HG02610 (cell line): ENCODE measurements around the gene ZNF627.
"Not testable (repeated sequence)": the region's sequence is repeated elsewhere in the genome, so short reads cannot be mapped to it uniquely, and the experiment has no call there.

Experiments used
- ATAC-seq: cut with Tn5 transposase; IDR thresholded peaks from one replicate; pipeline ENCODE4 v1.9.1; 2021; ENCODE audit warnings: mild to moderate bottlenecking, moderate library complexity; ENCODE audit not compliant: unreplicated experiment

ZNF627 gene

DNA sequence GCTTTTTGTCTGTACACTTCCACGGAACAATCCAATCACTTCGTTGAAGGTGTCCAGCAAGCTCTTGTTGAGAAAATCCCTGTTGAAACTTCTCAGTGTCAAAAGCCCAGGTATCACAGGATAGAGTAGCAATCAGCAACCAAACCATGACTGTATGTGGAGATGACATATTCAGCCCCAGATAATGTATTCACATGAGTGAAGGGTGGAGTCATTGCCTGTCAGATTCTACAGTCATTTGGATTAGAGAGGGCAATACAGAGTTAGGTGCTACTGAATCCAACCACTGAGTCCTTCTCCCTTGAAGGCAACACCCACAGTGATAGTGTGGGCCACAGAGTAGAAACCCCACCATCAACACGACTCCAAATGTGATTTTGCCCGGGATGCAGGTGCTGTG lies 23.3 kb downstream of the ZNF627 start:
- no peak for ATAC-seq

DNA sequence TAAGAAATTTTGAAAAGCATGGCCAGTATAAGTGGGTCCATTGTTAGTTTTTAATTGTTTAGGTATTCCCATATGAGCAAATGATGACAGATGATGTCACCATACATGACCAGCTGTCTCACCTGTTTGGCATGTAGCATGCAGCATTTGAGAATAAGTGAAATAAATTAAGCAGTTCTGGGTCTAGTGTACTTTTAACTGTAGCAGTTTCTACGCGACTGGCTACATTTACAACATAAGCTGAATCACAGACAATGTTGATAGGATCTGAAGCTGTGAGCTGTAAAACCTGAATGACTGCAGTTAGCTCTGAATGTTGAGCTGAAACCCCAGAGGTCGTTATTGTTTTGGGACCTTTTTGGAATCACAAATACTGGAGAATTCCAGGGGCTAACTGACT lies 25.1 kb downstream of the ZNF627 start:
- ATAC-seq = not testable (repeated sequence)

DNA sequence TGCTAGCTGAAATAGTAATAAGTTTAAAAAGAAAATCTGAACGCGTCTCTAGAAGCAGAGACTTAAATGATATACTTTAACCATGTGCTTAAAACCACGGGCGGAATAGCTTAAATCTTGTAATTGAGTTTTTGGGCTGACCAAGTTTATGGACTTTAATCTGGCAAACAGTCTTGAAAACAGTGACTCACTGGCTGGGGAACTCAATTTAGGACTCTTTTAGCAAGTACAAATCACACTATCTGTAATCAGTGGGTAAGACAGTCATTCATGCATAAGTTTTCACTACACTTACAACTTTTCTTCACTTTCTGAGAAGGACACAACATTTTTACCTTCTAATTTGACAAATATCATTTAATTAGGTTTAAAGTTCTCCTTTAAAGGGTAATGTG lies 26.8 kb downstream of the ZNF627 start:
- no peak for ATAC-seq

DNA sequence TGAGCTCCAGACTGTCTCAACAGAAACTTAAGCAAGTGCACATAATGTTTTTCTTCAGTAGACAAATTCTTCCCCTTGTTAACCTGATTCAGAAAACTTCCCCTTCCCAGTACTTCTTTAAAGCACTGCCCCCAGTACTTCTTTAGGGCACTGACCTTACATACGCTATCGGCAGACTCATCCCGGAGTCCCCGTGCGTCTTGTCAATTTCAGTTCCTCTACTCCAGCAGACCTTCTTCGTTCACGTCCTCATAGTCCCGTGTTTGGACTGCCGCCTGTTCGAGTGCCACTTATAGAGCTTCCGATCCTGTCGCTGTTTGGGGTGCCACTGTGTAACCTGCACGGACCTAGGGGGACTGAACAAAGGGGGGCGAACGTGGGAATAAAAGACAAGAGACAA lies 29.0 kb downstream of the ZNF627 start:
- ATAC-seq = no peak

DNA sequence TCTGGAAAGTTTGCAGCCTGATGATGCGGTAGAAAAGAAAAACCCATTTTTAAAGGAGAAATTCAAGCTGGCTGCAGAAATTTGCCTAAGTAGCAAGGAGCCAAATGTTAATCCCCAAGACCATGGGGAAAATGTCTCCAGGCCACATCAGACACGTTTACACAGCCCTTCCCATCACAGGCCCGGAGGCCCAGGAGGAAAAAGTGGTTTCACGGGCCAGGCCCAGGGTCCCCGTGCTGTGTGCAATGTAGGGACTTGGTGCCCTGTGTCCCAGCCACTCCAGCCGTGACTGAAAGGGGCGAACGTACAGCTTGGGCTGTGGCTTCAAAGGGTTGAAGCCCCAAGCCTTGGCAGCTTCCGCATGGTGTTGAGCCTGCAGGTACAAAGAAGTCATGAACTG lies 35.9 kb downstream of the ZNF627 start:
- ATAC-seq = no peak

DNA sequence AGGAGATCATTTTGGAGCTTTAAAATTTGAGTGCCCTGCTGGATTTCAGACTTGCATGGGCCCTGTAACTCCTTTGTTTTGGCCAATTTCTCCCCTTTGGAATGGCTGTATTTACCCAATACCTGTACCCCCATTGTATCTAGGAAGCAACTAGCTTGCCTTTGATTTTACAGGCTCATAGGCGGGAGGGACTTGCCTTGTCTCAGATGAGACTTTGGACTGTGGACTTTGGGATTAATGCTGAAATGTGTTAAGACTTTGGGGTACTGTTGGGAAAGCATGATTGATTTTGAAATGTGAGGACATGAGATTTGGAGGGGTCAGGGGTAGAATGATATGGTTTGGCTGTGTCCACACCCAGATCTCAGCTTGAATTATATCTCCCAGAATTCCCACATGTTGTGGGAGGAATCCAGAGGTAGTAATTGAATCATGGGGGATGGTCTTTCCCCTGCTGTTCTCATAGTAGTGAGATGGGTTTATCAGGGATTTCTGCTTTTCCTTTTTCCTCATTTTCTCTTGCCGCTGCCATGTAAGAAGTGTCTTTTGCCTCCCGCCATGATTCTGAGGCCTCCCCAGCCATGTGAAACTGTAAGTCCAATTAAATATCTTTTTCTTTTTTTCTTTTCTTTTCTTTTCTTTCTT lies 36.9 kb downstream of the ZNF627 start:
- not testable (repeated sequence) for ATAC-seq

DNA sequence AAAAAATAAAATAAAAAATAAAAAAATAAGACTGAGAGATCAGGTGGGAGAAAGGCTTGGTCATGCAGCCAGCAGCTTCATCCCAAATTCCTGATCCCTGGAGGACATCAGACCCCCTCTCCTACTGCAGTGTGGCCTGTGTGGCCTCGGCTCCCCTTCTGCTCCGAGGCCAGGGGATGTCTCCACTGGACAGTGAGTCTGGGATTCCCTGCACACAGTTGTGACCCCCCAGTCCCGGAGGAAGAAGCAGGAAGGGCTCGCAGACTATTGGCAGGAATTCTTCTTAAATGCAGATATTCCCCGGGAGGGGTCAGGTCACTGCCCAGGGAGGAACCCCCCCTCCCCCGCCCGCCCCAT lies 41.9 kb downstream of the ZNF627 start:
- peak; percentile 11 for ATAC-seq

DNA sequence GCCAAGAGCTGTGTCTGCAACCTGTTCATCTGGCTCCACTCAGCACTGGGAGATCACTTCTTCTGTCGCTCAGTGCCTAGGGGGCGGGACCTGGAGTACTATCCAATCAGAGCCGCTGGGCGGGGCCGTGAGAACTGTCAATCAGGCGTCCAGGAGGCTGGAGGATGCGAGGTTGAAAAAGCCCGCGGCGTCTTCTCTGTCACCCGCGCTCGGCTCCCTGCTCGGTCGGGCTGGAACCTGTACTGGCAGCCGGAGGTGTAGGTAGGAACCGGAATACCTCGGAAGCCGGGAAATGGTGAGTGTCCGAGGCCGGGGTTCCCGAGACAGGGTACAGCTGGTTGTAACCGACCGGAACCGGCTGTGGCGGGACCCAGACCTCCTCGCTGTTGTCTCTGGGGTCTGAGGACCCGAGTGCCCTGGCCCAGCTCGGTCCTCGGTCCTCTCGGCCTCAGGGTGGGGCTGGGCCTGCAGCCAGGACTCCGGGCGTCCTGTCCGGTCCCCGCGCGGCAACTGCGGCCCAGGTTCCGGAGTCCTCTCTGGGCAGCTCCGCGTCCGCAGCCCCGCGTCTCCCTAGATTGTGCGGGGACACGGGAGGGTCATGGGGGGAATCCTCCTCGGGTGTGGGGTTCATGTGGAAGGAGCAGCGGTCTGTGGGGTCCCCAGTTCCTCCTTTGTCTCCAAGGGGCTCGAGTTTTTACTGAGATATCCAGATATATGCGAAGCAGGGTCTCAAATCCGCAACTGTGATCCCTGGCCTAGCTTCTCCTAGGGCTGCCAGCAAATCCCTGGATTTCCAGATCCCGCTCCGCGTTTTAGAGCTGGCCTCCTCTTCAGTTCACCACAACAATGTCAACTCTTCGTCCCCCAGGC lies 42.6 kb downstream of the ZNF627 start:
- ATAC-seq = peak; percentile 91

DNA sequence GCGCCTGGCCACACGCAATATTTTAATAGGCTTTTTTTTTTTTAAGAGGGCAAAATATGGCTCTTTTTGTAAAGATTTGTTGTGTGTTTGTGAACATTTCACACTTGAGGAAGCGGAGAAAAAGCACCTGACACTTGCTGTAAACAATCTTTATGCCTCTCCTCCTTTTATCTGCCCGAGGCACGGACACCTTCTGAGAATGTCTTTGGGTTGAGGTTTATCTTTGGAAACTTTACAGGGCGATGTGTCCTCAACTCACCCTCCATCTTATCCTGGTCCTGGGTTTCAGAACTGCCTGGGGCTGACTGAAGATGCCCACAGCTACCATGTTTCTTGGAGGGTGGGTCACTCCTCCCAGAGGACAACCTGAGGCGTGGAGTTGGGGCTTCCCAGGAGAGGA lies 44.0 kb downstream of the ZNF627 start:
- ATAC-seq = no peak

DNA sequence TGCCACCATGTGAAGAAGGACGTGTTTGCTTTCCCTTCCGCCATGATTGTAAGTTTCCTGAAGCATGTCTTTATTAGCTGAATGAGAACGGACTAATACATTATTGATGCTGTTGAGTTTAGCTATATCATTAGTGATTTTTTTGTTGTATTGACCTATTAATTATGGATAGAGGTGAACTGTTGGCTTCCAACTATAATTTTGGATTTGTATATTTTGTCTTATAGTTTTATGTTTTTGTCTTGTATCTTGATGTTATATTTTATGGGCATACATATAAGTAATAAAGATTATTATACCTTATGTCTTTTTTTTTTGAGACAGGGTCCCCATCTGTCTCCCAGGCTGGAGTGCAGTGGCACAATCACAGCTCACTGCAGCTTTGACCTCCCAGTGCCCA lies 45.6 kb downstream of the ZNF627 start:
- ATAC-seq = no peak

DNA sequence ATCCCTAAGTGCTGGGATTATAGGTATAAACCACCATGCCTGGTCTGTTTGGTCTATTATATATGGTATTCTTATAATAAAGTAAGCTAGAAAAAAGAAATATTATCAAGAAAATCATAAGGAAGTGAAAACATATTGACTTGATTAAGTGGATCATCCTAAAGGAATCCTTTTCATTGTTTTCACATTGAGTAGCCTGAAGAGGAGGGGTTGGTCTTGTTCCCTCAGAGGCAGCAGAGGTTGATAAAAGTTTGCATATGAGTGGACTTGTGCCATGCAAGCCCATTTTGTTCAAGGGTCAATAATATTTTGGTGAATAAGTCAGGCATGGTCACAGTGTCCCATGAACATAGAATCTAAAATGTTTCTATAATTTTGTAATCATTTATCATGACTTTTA lies 52.7 kb downstream of the ZNF627 start:
- ATAC-seq = no peak

DNA sequence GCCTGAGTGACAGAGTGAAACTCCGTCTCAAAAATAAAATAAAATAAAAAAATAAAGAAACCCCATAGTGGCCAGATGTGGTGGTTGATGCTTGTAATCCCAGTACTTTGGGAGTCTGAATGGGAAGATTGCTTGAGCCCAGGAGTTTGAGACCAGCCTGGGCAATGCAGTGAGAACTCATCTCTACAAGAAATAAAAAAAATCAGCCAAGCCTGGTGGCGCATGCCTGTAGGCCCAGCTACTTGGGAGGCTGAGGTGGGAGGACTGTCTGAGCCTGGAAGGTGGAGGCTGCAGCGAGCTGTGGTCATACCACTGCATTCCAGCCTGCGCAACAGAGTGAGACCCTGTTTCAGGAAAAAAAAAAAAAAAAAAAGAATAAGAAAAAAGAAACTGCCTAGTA lies 53.8 kb downstream of the ZNF627 start:
- no peak for ATAC-seq

DNA sequence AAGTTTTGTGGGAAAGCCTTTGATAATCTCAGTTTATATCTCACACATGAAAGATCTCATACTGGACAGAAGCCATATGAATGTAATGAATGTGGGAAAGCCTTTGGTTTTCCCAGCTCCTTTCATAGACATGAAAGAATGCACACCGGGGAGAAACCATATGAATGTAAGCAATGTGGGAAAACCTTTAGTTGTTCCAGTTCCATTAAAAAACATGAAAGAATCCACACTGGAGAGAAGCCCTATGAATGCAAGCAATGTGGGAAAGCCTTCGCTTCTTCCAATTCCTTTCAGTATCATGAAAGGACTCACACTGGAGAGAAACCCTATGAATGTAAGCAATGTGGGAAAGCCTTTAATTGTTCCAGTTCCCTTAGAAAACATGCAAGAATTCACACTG lies 54.8 kb downstream of the ZNF627 start:
- no peak for ATAC-seq

DNA sequence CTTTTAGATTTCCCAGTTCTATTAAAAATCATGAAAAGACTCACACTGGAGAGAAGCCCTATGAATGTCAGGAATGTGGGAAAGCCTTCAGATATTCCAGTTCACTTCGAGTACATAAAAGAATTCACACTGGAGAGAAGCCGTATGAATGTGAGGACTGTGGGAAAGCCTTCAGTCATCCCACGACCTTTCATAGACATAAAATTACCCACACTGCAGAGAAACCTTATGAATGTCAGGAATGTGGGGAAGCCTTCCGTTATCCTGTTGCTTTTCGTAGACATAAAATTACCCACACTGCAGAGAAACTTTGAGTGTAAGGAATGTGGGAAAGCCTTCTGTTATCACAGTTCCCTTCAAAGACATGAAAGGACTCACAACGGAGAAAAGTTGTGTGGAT lies 55.2 kb downstream of the ZNF627 start:
- no peak for ATAC-seq

DNA sequence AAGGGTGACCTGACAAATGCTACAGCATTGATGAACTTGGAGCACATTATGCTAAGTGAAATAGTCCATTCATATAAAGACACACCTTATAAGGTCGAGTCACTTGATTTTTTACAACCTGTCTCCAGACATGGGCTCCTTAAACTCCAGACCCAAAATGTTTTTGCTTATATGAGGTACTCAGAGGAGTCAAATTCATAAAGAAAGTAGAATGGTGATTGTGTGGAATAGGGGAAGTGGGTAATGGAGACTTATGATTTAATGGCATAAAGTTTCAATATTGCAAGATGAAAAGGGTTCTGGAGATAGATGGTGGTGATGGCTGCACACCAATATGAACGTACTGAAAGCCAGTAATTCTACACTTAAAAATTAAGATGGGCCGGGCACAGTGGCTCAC lies 59.3 kb downstream of the ZNF627 start:
- no peak for ATAC-seq

DNA sequence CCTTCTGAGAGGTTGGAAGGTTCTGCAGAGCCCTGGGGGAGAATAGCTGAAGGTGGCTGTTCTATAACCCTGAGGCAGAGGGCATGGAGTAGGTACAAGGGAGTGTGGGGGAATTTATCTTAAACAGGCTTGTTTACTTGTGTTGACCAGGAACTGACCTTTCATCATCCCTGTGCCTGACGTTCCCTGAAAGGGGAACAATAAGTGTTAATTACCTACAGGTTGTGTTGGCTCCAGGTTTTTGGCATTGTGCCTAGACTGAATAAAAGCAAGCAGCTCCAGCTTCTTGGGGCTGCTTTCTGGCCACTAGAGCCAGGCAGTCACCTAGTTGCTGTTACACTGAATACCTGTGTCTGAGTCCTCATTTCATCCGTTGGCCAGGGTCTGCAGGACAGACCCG lies 60.0 kb downstream of the ZNF627 start:
- no peak for ATAC-seq

DNA sequence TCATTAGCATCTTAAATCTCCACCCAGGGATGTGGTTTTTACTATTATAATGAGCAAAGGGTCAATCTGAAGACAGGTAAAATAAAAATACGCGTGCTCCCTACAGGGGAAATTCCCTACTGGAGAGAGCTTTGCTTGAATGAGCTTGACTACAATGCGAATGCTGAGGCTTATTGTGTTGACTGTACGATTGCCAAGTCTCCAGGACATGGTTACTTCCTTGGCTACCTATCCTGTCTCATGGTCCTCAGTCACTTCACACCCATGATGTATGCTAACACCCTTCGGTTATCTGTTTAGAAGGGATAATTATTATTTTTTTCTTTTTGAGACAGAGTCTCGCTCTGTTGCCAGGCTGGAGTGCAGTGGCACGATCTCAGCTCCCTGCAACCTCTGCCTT lies 61.7 kb downstream of the ZNF627 start:
- ATAC-seq = no peak

DNA sequence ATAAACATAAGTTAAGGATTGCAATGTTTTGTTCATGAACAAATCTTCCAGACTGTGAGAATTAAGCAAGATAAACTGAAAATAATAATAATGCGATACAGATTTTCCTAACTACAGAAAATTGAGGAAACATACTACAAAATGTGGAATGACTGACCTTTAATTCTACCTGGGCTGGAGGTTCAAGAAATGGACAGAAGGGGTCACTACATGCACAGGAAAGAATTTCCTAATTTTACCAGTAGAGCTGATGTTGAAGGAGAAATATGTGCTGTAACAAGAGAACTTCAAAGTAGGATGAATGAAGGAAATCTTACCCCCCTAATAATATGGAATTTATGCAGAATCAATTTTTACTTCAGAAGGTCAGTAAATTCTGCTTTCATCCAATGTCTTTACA lies 62.3 kb downstream of the ZNF627 start:
- ATAC-seq = no peak

DNA sequence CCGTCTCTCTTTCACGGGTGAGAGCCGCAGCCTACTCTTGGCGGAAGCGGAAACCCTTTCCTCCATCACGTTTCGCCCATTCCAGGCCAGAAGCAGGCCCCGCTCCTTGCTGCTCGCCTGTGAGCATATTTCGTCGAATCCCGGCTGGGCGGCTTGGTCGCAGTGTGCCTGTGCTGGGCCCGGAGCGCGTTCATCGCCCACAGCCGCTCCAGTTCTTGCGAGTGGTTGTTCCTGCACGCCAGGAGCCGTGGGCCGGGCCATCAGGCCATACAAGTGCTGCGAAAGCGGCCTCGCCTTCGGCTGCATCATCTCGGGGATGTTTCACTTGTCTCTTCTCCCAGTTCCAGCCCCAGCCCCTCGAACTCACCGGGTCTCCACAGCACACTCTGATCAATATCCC lies 65.0 kb downstream of the ZNF627 start:
- ATAC-seq = no peak

DNA sequence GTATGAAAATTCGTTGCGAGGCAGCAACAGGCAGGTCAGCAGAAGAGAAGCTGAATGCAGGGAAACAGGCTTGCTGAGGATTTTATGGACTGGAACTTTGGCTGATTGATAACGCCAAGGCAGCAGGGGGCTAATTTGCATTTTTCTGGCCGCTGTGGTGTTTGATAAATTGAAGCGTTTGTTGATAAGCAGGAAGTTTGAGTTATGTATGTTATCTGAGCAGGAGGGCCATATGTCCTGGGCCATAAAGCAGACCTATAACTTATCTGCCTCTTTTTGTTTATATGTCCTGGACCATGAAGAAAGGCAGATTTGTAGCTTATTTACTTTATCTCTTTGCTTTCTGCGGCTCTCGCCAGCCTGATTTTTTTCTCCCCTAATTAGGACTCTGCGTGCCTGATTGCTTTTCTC lies 65.9 kb downstream of the ZNF627 start:
- ATAC-seq = no peak
